Cardiac fibroblast (primary cell): ENCODE data around the gene EHF.
"Not testable (repeated sequence)": the region's sequence is repeated elsewhere in the genome, so short reads cannot be mapped to it uniquely, and the experiment has no call there.

ENCODE experiments used
- DNase-seq, 2 donors: peaks; one replicate each; pipeline versions ENCODE4 v3.0.0 to v3.0.0-alpha.2; 2010; ENCODE audit warnings: low read depth in 2 of 2
- H3K4me3 ChIP-seq, 2 donors: replicated peaks in 1 of 2; 1 replicate in 1 of 2; 2 replicates in 1 of 2; pipeline ENCODE4 v1.5.1; 2011; ENCODE audit warnings: low read depth in 2 of 2, low read length in 2 of 2, mild to moderate bottlenecking in 2 of 2, moderate library complexity in 1 of 2
- TF ChIP-seq, protein P1 (sequence below): IDR thresholded peaks from one replicate; pipeline ENCODE4 v1.5.1; 2011; ENCODE audit warnings: low read depth, mild to moderate bottlenecking, low read length, inconsistent platforms

Gene EHF

DNA sequence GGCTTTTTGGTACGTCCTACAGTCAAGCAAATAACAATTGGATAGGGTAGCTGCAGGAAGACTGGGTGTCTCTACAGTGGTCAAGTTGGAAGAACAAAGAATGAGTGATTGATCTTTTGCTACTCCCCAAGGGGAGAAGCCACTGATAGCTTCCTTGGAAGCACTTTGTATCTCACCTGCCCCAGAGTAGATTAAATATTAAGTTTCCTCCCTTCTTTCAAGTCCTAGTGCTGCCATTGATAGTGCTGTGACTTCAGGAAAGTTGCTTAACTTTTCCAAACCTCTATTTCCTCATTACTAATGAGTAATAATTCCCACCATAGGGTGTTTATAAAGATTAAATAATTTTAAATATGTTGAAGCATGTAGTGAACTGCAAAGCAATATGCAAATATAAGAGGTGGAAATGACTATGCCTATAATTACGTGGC lies 35.6 kb upstream of the EHF start:
- TF ChIP-seq, protein P1, sequence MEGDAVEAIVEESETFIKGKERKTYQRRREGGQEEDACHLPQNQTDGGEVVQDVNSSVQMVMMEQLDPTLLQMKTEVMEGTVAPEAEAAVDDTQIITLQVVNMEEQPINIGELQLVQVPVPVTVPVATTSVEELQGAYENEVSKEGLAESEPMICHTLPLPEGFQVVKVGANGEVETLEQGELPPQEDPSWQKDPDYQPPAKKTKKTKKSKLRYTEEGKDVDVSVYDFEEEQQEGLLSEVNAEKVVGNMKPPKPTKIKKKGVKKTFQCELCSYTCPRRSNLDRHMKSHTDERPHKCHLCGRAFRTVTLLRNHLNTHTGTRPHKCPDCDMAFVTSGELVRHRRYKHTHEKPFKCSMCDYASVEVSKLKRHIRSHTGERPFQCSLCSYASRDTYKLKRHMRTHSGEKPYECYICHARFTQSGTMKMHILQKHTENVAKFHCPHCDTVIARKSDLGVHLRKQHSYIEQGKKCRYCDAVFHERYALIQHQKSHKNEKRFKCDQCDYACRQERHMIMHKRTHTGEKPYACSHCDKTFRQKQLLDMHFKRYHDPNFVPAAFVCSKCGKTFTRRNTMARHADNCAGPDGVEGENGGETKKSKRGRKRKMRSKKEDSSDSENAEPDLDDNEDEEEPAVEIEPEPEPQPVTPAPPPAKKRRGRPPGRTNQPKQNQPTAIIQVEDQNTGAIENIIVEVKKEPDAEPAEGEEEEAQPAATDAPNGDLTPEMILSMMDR = no peak
- DNase-seq = peak in 1 of 2 donors; percentile 8
- no peak overlapping the region for H3K4me3 ChIP-seq

DNA sequence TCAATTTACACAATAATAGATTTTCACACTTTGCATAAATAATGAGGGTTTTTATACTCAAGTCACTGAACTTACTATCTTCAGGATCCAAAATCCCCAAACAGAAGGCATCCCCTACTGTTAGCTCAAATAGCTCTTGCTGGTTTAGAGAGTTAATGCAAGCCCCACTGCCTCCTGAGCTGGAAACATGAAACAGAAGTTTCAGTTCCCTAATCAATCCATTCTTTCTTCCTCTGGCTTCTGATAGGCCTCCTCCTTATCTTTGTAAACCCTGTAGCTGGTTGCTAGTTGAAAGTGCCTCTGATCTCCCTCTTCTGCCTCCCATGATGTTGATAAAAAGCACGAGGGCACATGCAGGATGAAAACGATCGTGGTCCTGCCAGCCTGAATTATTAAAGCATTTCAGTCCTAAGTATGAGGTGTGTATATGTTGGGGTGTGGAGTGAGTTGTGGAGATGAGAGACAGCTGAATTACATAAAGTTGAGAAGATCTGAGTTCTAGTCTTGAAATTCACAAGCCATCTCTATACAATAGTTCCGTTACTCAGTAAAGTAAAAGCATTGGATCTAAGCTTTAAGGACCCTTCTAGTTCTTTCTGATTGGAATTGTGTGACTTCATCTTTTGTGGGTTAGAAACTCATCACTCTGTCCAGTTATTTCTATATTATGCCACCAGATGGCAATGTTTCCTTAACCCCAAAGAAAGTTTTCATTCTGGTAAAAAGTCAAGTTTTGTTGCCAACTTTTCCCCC lies 35.0 kb upstream of the EHF start:
- TF ChIP-seq, protein P1 = peak; percentile 51
- H3K4me3 ChIP-seq = no peak overlapping the region
- peak; percentile 79 to 81 for DNase-seq

DNA sequence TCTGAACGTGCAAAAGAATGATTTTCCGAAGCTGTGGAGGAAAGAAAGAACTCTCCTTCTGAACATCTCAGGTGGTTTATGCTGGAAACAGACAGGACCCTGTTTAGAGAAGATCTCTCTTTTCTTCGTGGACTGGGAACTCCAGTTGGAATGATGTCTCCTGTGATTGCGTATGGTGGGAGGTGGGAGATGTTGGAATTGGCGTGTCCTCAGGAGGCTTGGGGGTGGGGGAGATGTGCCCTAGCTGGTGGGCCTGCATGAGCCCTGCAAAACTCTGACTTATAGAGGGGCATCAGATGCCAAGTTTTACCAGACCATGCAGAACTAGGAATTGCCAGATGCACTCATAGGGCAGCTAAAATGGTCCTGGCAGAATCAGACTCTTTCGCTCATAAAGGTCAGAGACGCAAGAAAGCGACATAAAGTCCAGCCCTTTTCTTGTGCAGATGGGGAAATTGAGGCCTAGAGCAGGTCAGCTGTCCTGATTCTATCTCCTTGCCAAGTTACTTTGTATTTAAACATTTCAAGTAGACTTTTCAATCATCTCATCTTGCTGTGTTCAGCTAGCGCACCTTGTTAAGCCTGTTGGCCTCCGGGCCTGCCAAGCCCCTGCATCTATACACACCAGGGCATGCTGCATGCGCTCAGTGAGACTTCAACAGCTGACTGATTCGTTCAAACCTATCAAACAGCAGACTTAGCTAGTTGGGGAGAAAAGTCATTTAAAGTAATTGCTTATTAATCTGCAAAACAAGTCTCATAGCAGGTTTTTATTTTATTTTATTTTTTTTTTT lies 34.2 kb upstream of the EHF start:
- TF ChIP-seq, protein P1 = no peak
- peak in 1 of 2 donors; percentile 8 for DNase-seq
- H3K4me3 ChIP-seq = no peak overlapping the region

DNA sequence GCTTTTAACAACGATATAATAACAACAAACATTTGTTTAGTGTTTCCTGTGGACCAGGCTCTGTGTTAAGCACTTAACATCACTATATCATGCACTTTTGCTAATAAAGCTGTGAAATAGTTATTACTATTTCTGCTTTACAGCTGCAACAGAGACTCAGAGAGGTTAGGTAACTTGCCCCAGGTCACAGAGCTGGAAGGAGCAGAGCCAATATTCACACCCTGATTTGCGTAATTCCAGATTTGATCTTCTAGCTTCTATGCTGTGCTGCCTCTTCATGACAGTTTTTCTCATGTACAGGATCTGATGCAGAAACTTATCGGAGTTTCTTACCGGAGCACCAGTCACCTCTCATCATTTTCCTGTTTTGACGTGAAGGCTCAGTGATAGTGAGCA lies 33.6 kb upstream of the EHF start:
- peak; percentile 13 to 15 for DNase-seq
- TF ChIP-seq, protein P1 = no peak
- H3K4me3 ChIP-seq = no peak overlapping the region

DNA sequence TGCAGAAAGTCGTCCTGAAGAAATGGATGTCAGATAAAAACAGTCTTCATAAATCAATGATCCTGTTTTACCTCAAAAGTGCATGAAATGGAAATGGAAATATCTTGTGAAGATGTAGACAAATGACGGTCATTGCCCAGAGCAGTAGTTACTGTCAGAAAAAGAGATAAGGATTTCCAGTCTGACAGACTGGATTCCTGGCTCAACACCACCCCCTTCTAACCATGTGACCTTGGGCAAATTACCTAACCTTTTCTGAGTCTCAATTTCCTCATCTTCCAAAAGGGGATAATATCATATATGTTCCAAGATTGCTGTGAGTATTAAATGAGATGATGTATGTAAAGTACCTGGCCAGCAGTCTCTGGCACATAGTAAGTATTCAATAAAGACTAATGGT lies 32.9 kb upstream of the EHF start:
- no peak for DNase-seq
- no peak overlapping the region for H3K4me3 ChIP-seq
- TF ChIP-seq, protein P1 = no peak

DNA sequence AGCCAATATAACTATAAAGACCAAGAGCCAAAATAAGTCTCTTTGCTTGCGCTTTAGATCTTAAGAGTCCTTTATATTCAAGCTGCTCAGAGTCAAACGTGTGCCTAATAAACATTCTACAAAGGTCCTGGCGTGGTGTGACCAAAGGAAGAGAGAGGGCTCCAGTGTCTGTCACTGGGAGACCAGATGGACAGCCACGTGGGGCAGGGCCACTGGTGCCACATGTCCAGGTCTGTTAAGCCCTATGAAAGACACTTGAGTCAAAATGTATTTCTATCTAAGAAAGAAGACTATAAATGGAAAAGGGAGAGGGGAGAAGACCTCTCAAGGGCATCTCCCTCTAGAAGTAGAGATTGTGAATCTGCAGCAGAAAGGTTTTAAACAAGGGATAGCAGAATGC lies 32.2 kb upstream of the EHF start:
- no peak overlapping the region for H3K4me3 ChIP-seq
- DNase-seq = no peak
- TF ChIP-seq, protein P1 = no peak

DNA sequence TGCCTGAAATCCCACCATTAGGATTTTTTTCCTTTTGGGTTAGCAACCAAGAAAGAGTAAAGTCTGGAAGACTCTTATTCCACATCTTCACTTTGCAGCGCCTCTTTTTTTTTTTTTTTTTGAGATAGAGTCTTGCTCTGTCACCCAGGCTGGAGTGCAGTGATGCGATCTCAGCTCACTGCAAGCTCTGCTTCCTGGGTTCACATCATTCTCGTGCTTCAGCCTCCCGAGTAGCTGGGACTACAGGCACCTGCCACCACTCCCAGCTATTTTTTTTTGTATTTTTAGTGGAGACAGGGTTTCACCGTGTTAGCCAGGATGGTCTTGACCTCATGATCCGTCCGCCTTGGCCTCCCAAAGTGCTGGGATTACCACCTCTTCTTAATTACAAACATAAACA lies 31.7 kb upstream of the EHF start:
- not testable (repeated sequence) for H3K4me3 ChIP-seq, DNase-seq
